Brain microvascular endothelial cell (primary cell): ENCODE results near the gene GC.

Experiments
- DNase-seq: peaks from one replicate; pipeline ENCODE4 v3.0.0-alpha.2; 2020
- H3K27ac ChIP-seq: fragments of 250-450 bp; sonication (Bioruptor Pico); 2 replicates; pipeline ENCODE4 v1.5.1; 2020; ENCODE audit warnings: mild to moderate bottlenecking, moderate library complexity
- H3K27me3 ChIP-seq: fragments of 250-450 bp; sonication (Bioruptor Pico); replicated peaks from 2 replicates; pipeline ENCODE4 v1.5.1; 2020; ENCODE audit warnings: mild to moderate bottlenecking
- H3K36me3 ChIP-seq: fragments of 250-450 bp; sonication (Bioruptor Pico); replicated peaks from 2 replicates; pipeline ENCODE4 v1.5.1; 2020; ENCODE audit warnings: mild to moderate bottlenecking
- H3K4me3 ChIP-seq: 2 replicates; pipeline ENCODE4 v1.5.1; 2011; ENCODE audit warnings: low read depth, mild to moderate bottlenecking, control low read depth, low read length, moderate library complexity
- CTCF ChIP-seq: IDR thresholded peaks from 2 replicates; pipeline ENCODE4 v1.5.1; 2011; ENCODE audit warnings: low read depth, mild to moderate bottlenecking, moderate library complexity, low read length, control low read depth, inconsistent platforms; ENCODE audit errors: missing control alignments
- in situ Hi-C: cut with HindIII; loops from 2 replicates; pipeline ENCODE4 v1.10.0; 2017; ENCODE audit warnings: low sequenced_read_pairs, low pct_ligation_motif_present

GC gene

GRCh38 chr4:71729856-71730255, 54.0 kb downstream of the GC start:
- Histone ChIP-seq H3K4me3 (no peak overlapping the region), H3K27ac (no peak overlapping the region), H3K27me3 (no peaks in the 10 kb centered on the region), H3K36me3 (no peaks in the 10 kb centered on the region)
- no peak for DNase-seq
- TF ChIP-seq CTCF: no peak
- in situ Hi-C loops: no loop called here

GRCh38 chr4:71713611-71714203, 70.2 kb downstream of the GC start:
- no peak overlapping the region for H3K4me3 ChIP-seq
- in situ Hi-C loops: no loop called here
- no peak overlapping the region for H3K27ac ChIP-seq
- H3K36me3 ChIP-seq: no peaks in the 10 kb centered on the region
- DNase-seq: no peak
- peak; percentile 47 for TF ChIP-seq CTCF
- H3K27me3 ChIP-seq: no peaks in the 10 kb centered on the region

GRCh38 chr4:71711985-71712348, 71.9 kb downstream of the GC start:
- no peak for TF ChIP-seq CTCF
- Histone ChIP-seq H3K36me3 (no peaks in the 10 kb centered on the region), H3K27ac (no peak overlapping the region), H3K27me3 (no peaks in the 10 kb centered on the region), H3K4me3 (no peak overlapping the region)
- DNase-seq: no peak
- in situ Hi-C loops: no loop called here

GRCh38 chr4:71711044-71711984, 72.6 kb downstream of the GC start:
- Histone ChIP-seq H3K27me3 (no peaks in the 10 kb centered on the region), H3K36me3 (no peaks in the 10 kb centered on the region), H3K27ac (no peak overlapping the region), H3K4me3 (no peak overlapping the region)
- in situ Hi-C loops: no loop called here
- no peak for DNase-seq
- no peak for TF ChIP-seq CTCF

GRCh38 chr4:71709961-71710360, 73.9 kb downstream of the GC start:
- peak; percentile 37 for TF ChIP-seq CTCF

More at GRCh38 chr4:71709961-71710360, 73.9 kb downstream of the GC start:
- H3K4me3 ChIP-seq: no peak overlapping the region
- H3K27ac ChIP-seq: no peak overlapping the region
- in situ Hi-C loops: no loop called here
- no peak for DNase-seq
- no peaks in the 10 kb centered on the region for H3K27me3 ChIP-seq
- no peaks in the 10 kb centered on the region for H3K36me3 ChIP-seq
